NCI-H510A treated with DMSO at 0.1 percent for 48 hours (cell line): ENCODE data around the gene TUBD1.

ENCODE experiments used
- DNase-seq: peaks from one replicate; lab custom pipeline; 2025; lab: John Stamatoyannopoulos, UW

The TUBD1 gene

GRCh38 chr17:59825533-59826322 is 67.0 kb downstream of the TUBD1 start:
- DNase-seq, result no peak

- no peak for DNase-seq
Observed at GRCh38 chr17:59815965-59816364, 76.8 kb downstream of the TUBD1 start.

DNA sequence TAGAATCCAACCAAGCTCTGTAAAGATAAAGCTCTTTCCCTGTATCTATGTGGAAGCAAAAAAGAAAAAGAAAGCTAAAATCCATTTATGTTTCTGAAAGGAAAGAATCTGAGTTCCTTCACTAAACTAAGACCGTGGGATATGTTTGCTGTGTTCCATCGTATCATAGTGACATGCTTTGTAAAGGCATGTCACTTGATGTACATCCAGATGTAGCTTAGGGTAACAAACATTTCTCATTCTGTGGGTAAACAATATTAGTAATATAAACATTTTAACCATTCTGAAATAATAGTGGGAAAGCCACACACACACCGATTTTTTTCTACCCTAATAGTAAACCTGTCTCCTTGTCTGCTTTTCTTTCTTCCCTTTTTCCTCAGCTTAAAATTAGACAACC is 78.1 kb downstream of the TUBD1 start:
- DNase-seq, result no peak

DNA sequence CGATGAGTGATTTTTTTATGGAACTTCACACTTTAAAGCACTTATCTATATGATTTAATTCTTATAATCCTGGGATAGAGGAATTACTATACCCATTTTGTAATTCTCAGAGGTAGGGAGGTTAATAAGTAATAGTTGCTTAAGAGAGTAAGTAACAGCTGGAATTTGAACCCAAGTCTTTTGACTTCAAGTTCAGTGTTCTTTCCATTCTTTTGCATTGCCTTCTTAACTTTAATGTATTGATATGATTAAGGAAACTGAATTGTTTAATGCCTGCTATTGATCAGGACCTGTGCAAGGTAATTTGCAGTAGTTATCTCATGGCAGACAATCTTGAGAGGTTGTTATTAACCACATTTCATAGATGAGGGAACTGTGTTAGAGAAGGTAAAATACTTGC is 78.5 kb downstream of the TUBD1 start:
- no peak for DNase-seq

DNA sequence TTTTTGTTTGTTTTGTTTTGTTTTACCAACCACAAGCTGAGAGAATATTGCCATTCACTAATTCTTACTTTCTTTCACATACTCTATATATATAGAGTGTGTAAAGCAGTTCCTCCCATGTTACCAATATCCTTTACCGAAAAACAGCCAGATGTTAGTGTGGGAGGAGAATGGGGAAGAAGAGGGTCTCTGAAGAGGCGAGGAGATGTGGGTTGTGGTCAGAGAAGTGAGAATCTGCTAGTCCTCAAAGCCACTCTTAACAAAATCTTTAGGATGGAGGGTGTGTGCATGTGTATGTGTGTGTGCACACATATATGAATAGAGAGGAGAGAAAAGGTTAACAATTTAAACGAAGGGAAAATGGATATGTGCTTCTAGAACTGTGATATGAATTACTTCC is 80.6 kb downstream of the TUBD1 start:
- DNase-seq, result no peak

DNA sequence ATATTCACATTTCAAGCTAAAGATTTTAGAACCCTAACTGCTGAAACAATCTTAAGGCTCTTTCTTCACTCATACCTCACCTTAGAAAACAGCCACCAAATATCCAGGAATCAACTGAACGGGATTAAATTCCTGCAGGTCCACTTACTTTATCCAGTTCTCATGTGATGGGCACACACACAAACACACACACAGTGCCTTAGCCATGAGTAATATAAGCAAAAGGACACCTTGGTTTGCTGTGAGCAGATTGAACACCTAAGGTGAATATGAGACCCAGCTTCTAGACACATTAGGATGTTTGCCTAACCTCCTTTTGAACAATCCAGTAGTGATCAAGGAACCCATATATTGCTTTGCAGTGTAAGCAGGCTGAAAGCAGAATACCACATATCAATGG is 81.5 kb downstream of the TUBD1 start:
- no peak for DNase-seq

DNA sequence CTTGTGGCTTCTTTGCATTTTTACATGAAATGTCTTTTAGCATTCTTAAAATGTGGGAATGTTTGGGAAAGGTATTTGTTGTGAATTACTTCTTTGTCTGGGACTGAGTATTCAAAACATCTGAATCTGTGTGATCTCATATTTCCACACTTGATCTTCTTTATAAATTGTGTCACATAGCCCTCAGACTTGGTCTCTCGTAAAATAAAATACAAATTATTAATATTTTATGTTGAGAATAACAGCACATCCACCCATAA is 81.9 kb downstream of the TUBD1 start:
- DNase-seq, result no peak
